Mammary epithelial cell (primary cell): Measurements from ENCODE around the gene SLC39A10.
"Not testable (repeated sequence)": the region's sequence is repeated elsewhere in the genome, so short reads cannot be mapped to it uniquely, and the experiment has no call there.

Experiments used
- EZH2 ChIP-seq: IDR thresholded peaks from 2 replicates; pipeline ENCODE4 v1.6.1; 2012; ENCODE audit warnings: low read length, inconsistent platforms, borderline replicate concordance
- TF ChIP-seq, protein P1 (sequence below), 2 donors: IDR thresholded peaks in 1 of 2; conservative IDR thresholded peaks in 1 of 2; 2 replicates each; pipeline ENCODE4 v1.5.1; 2011 to 2012; ENCODE audit warnings: inconsistent platforms in 2 of 2, low read length in 2 of 2, mild to moderate bottlenecking in 2 of 2, control low read depth in 1 of 2, low read depth in 1 of 2; ENCODE audit not compliant: insufficient read depth in 1 of 2; ENCODE audit errors: extremely low read depth in 1 of 2

DNA sequence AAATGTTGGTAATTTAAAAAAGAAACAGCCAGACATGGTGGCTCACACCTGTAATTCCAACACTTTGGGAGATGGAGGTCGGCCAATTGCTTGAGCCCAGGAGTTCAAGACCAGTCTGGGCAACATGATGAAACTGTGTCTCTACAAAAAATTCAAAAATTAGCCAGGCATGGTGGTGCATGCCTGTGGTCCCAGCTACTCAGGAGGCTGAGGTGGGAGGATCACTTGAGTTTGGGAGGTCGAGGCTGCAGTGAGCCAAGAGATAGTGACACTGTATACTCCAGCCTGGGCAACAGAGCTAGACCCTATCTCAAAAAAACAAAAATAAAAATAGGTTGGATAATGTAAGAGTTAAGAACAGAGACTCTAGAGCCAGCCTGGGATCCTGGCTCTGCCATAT is 8.7 kb upstream of the SLC39A10 start:
- TF ChIP-seq, protein P1, sequence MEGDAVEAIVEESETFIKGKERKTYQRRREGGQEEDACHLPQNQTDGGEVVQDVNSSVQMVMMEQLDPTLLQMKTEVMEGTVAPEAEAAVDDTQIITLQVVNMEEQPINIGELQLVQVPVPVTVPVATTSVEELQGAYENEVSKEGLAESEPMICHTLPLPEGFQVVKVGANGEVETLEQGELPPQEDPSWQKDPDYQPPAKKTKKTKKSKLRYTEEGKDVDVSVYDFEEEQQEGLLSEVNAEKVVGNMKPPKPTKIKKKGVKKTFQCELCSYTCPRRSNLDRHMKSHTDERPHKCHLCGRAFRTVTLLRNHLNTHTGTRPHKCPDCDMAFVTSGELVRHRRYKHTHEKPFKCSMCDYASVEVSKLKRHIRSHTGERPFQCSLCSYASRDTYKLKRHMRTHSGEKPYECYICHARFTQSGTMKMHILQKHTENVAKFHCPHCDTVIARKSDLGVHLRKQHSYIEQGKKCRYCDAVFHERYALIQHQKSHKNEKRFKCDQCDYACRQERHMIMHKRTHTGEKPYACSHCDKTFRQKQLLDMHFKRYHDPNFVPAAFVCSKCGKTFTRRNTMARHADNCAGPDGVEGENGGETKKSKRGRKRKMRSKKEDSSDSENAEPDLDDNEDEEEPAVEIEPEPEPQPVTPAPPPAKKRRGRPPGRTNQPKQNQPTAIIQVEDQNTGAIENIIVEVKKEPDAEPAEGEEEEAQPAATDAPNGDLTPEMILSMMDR (conservative IDR thresholded peaks at IDR 0.05 in 1 of 2, IDR thresholded peaks at IDR 0.05 in 1 of 2; ENCODE audit: extremely low read depth in 1 of 2, insufficient read depth in 1 of 2, low read depth in 1 of 2, low read length in 2 of 2): not testable (repeated sequence)
- TF ChIP-seq EZH2: not testable (repeated sequence)
